H9 (cell line): ENCODE measurements around the gene TAS2R40. TPM values are rescaled to one million over a fixed set of nuclear protein-coding genes. Genes with fewer than 3 reads are reported as not detected.

Experiments
- DNase-seq: peaks from one replicate; pipeline ENCODE4 v3.0.0-alpha.2; 2017
- H2AFZ ChIP-seq: one replicate; pipeline ENCODE4 v1.6.1; 2013; ENCODE audit warnings: mild to moderate bottlenecking, low read length, control low read depth, moderate library complexity
- H2AK5ac ChIP-seq: 2 replicates; pipeline ENCODE4 v1.6.1; 2013; ENCODE audit warnings: low read length, control low read depth, mixed read lengths; ENCODE audit not compliant: insufficient read length
- H2BK120ac ChIP-seq: one replicate; pipeline ENCODE4 v1.6.1; 2013; ENCODE audit warnings: low read depth, mild to moderate bottlenecking, low read length, control low read depth, inconsistent platforms; ENCODE audit not compliant: poor library complexity, severe bottlenecking
- H2BK12ac ChIP-seq: 2 replicates; pipeline ENCODE4 v1.6.1; 2013; ENCODE audit warnings: low read length, control low read depth, mixed read lengths, low read depth; ENCODE audit not compliant: insufficient read length
- H2BK15ac ChIP-seq: 2 replicates; pipeline ENCODE4 v1.6.1; 2013; ENCODE audit warnings: low read depth, low read length, control low read depth
- H2BK20ac ChIP-seq: one replicate; pipeline ENCODE4 v1.6.1; 2013; ENCODE audit warnings: low read depth, mild to moderate bottlenecking, low read length, control low read depth, inconsistent platforms; ENCODE audit not compliant: poor library complexity, severe bottlenecking
- H2BK5ac ChIP-seq: 2 replicates; pipeline ENCODE4 v1.6.1; 2013; ENCODE audit warnings: low read length, control low read depth, mixed read lengths; ENCODE audit not compliant: insufficient read length
- H3K14ac ChIP-seq: 2 replicates; pipeline ENCODE4 v1.6.1; 2013; ENCODE audit warnings: low read length, control low read depth; ENCODE audit not compliant: insufficient read depth
- H3K18ac ChIP-seq: 2 replicates; pipeline ENCODE4 v1.6.1; 2013; ENCODE audit warnings: low read depth, mild to moderate bottlenecking, mixed read lengths, low read length, control low read depth; ENCODE audit not compliant: insufficient read length
- H3K23ac ChIP-seq: 2 replicates; pipeline ENCODE4 v1.6.1; 2013; ENCODE audit warnings: low read length, control low read depth, mixed read lengths, low read depth; ENCODE audit not compliant: insufficient read length
- H3K23me2 ChIP-seq: 2 replicates; pipeline ENCODE4 v1.6.1; 2013; ENCODE audit warnings: low read depth, mild to moderate bottlenecking, mixed read lengths, low read length, control low read depth; ENCODE audit not compliant: insufficient read length, poor library complexity, severe bottlenecking
- H3K27ac ChIP-seq: 2 replicates; pipeline ENCODE4 v1.5.1; 2013; ENCODE audit warnings: low read length, control low read depth, mixed read lengths, low read depth; ENCODE audit not compliant: insufficient read length
- H3K27me3 ChIP-seq: 2 replicates; pipeline ENCODE4 v1.6.1; 2013; ENCODE audit warnings: low read length, control low read depth, inconsistent platforms; ENCODE audit not compliant: insufficient read depth
- H3K4ac ChIP-seq: 2 replicates; pipeline ENCODE4 v1.6.1; 2013; ENCODE audit warnings: low read depth, mild to moderate bottlenecking, control low read depth, inconsistent platforms, low read length, moderate library complexity
- H3K4me1 ChIP-seq: 2 replicates; pipeline ENCODE4 v1.6.1; 2013; ENCODE audit warnings: low read length, control low read depth, inconsistent platforms; ENCODE audit not compliant: insufficient read depth
- H3K4me2 ChIP-seq: 2 replicates; pipeline ENCODE4 v1.6.1; 2013; ENCODE audit warnings: low read length, control low read depth, mixed read lengths; ENCODE audit not compliant: insufficient read length, insufficient read depth
- H3K56ac ChIP-seq: 2 replicates; pipeline ENCODE4 v1.6.1; 2013; ENCODE audit warnings: low read depth, mild to moderate bottlenecking, mixed read lengths, low read length, control low read depth; ENCODE audit not compliant: insufficient read length
- H3K79me1 ChIP-seq: 2 replicates; pipeline ENCODE4 v1.6.1; 2013; ENCODE audit warnings: low read depth, mild to moderate bottlenecking, moderate library complexity, low read length, control low read depth, inconsistent platforms; ENCODE audit not compliant: insufficient read depth, poor library complexity, severe bottlenecking
- H3K79me2 ChIP-seq: 2 replicates; pipeline ENCODE4 v1.6.1; 2013; ENCODE audit warnings: low read length, control low read depth, inconsistent platforms; ENCODE audit not compliant: insufficient read depth
- H3K9ac ChIP-seq: 2 replicates; pipeline ENCODE4 v1.6.1; 2013; ENCODE audit warnings: low read length, control low read depth, mixed read lengths; ENCODE audit not compliant: insufficient read length; ENCODE audit errors: extremely low read depth
- H3K9me3 ChIP-seq: one replicate; pipeline ENCODE4 v1.6.1; 2013; ENCODE audit warnings: low read depth, low read length, inconsistent platforms; ENCODE audit not compliant: control insufficient read depth
- H3T11ph ChIP-seq: one replicate; pipeline ENCODE4 v1.6.1; 2013; ENCODE audit warnings: mild to moderate bottlenecking, low read length, control low read depth, inconsistent platforms
- H4K20me1 ChIP-seq: one replicate; pipeline ENCODE4 v1.6.1; 2013; ENCODE audit not compliant: control insufficient read depth, insufficient read length, insufficient read depth
- H4K5ac ChIP-seq: 2 replicates; pipeline ENCODE4 v1.6.1; 2013; ENCODE audit warnings: low read depth, mild to moderate bottlenecking, mixed read lengths, low read length, control low read depth; ENCODE audit not compliant: insufficient read length
- H4K8ac ChIP-seq: replicated peaks from 2 replicates; pipeline ENCODE4 v1.6.1; 2013; ENCODE audit warnings: low read length, control low read depth, mixed read lengths, low read depth; ENCODE audit not compliant: insufficient read length
- H4K91ac ChIP-seq: 2 replicates; pipeline ENCODE4 v1.6.1; 2013; ENCODE audit warnings: low read depth, mild to moderate bottlenecking, moderate library complexity, mixed read lengths, low read length, control low read depth; ENCODE audit not compliant: insufficient read length
- H3K27ac Mint-ChIP-seq, 3 experiments: 2 replicates in 2 of 3; 3 replicates in 1 of 3; pipeline ENCODE4 v1.8.0; 2020 to 2021; ENCODE audit warnings: mixed read lengths in 3 of 3, mild to moderate bottlenecking in 1 of 3, moderate library complexity in 1 of 3
- H3K27me3 Mint-ChIP-seq: 2 replicates; pipeline ENCODE4 v1.8.0; 2021; ENCODE audit warnings: low read depth, mild to moderate bottlenecking, moderate library complexity, mixed read lengths
- H3K36me3 Mint-ChIP-seq, 3 experiments: 2 replicates in 2 of 3; 3 replicates in 1 of 3; pipeline ENCODE4 v1.8.0; 2020 to 2021; ENCODE audit warnings: low read depth in 3 of 3, mixed read lengths in 3 of 3; ENCODE audit not compliant: insufficient read depth in 1 of 3
- H3K4me1 Mint-ChIP-seq, 2 experiments: 2 replicates each; pipeline ENCODE4 v1.8.0; 2020; ENCODE audit warnings: mixed read lengths in 2 of 2
- H3K4me3 Mint-ChIP-seq, 2 experiments: 2 replicates in 1 of 2; 3 replicates in 1 of 2; pipeline ENCODE4 v1.8.0; 2020 to 2021; ENCODE audit warnings: mild to moderate bottlenecking in 2 of 2, mixed read lengths in 2 of 2, moderate library complexity in 1 of 2
- H3K9me3 Mint-ChIP-seq, 2 experiments: 2 replicates in 1 of 2; 3 replicates in 1 of 2; pipeline ENCODE4 v1.8.0; 2020; ENCODE audit warnings: mild to moderate bottlenecking in 2 of 2, mixed read lengths in 2 of 2, moderate library complexity in 1 of 2
- CTCF ChIP-seq: fragments of 200-600 bp; sonication (generic); conservative IDR thresholded peaks from 3 replicates; pipeline ENCODE4 v1.8.0; 2021; ENCODE audit warnings: antibody characterized with exemption, mild to moderate bottlenecking
- WGBS: extraction: QIAGEN DNeasy Blood & Tissue Kit; methylation state at CpG from one replicate; pipeline ENCODE4 v1.1.7; 2013; ENCODE audit warnings: missing lambda C conversion rate, low lambda C conversion rate, mixed read lengths; ENCODE audit not compliant: insufficient read length; ENCODE audit errors: extremely low coverage; 5-methylcytosine and 5-hydroxymethylcytosine counted together
- total RNA-seq: library from RNA; stranded (reverse); gene quantifications from 2 replicates; pipeline ENCODE4 v1.2.1, GENCODE V29; 2021

Gene TAS2R40
- total RNA-seq, 1 experiment from 2014 or later: not detected

GRCh38 chr7:143250822-143251221 lies 29.0 kb downstream of the TAS2R40 start:
- H3K36me3 Mint-ChIP-seq: no peaks in the 10 kb centered on the region
- H2AFZ ChIP-seq: no peak overlapping the region
- no peak overlapping the region for H2BK12ac ChIP-seq
- WGBS: 100% methylated on average over 1 of the region's 1 CpG
- H3K27me3 ChIP-seq: no peaks in the 10 kb centered on the region
- H2BK120ac ChIP-seq: no peak overlapping the region
- H3T11ph ChIP-seq: no peak overlapping the region
- no peaks in the 10 kb centered on the region for H3K9me3 Mint-ChIP-seq
- H4K91ac ChIP-seq: no peak overlapping the region
- H3K18ac ChIP-seq: no peak overlapping the region
- no peak overlapping the region for H4K5ac ChIP-seq
- no peak overlapping the region for H3K14ac ChIP-seq
- H3K79me2 ChIP-seq: no peaks in the 10 kb centered on the region
- no peaks in the 10 kb centered on the region for H3K4me1 ChIP-seq
- H3K9me3 ChIP-seq: no peaks in the 10 kb centered on the region
- no peaks in the 10 kb centered on the region for H3K23me2 ChIP-seq
- peaks cover 5% of the 10 kb centered on the region for H3K27me3 Mint-ChIP-seq
- H3K23ac ChIP-seq: no peak overlapping the region
- H3K27ac Mint-ChIP-seq: no peak overlapping the region
- DNase-seq: no peak
- no peak overlapping the region for H3K4me2 ChIP-seq
- no peak overlapping the region for H2AK5ac ChIP-seq
- H3K56ac ChIP-seq: no peak overlapping the region
- H3K4me1 Mint-ChIP-seq: no peaks in the 10 kb centered on the region
- TF ChIP-seq CTCF: no peak
- H3K9ac ChIP-seq: no peak overlapping the region
- H4K8ac ChIP-seq: no peak overlapping the region
- H3K4ac ChIP-seq: no peak overlapping the region
- H3K79me1 ChIP-seq: no peaks in the 10 kb centered on the region
- no peak overlapping the region for H3K4me3 Mint-ChIP-seq
- H2BK20ac ChIP-seq: no peak overlapping the region
- H2BK15ac ChIP-seq: no peak overlapping the region
- no peak overlapping the region for H3K27ac ChIP-seq
- H2BK5ac ChIP-seq: no peak overlapping the region
- no peaks in the 10 kb centered on the region for H4K20me1 ChIP-seq
